Stimulated activated naive CD8-positive, alpha-beta T cell treated with anti-CD3 and anti-CD28 coated beads, Interleukin-15, amount 100 ng/mL, for 72 hours (primary cell): ENCODE data around the gene CFAP61.
A peak's percentile ranks its signal among the peaks of the same experiment; 100 is the strongest.
"Not testable (repeated sequence)": the region's sequence is repeated elsewhere in the genome, so short reads cannot be mapped to it uniquely, and the experiment has no call there.

ENCODE experiments used
- ATAC-seq: fragments of 150-1000 bp; cut with Tn5 transposase; 2 replicates; pipeline ENCODE4 v1.10.0; 2021; ENCODE audit warnings: mild to moderate bottlenecking, moderate library complexity
- DNase-seq, 2 donors: peaks; one replicate each; pipeline ENCODE4 v3.0.0; 2021 to 2022
- H3K27ac Mint-ChIP-seq, 2 donors: one replicate each; pipeline ENCODE4 v1.8.0; 2022; ENCODE audit warnings: mild to moderate bottlenecking in 2 of 2, mixed read lengths in 2 of 2, moderate library complexity in 2 of 2
- H3K27me3 Mint-ChIP-seq: one replicate; pipeline ENCODE4 v1.8.0; 2022; ENCODE audit warnings: mixed read lengths
- H3K4me1 Mint-ChIP-seq: one replicate; pipeline ENCODE4 v1.8.0; 2022; ENCODE audit warnings: mild to moderate bottlenecking, mixed read lengths
- H3K4me3 Mint-ChIP-seq, 2 donors: one replicate each; pipeline ENCODE4 v1.8.0; 2022; ENCODE audit warnings: mild to moderate bottlenecking in 2 of 2, mixed read lengths in 2 of 2, moderate library complexity in 1 of 2
- H3K9me3 Mint-ChIP-seq, 2 donors: one replicate each; pipeline ENCODE4 v1.8.0; 2022; ENCODE audit warnings: mixed read lengths in 2 of 2

Gene CFAP61

DNA sequence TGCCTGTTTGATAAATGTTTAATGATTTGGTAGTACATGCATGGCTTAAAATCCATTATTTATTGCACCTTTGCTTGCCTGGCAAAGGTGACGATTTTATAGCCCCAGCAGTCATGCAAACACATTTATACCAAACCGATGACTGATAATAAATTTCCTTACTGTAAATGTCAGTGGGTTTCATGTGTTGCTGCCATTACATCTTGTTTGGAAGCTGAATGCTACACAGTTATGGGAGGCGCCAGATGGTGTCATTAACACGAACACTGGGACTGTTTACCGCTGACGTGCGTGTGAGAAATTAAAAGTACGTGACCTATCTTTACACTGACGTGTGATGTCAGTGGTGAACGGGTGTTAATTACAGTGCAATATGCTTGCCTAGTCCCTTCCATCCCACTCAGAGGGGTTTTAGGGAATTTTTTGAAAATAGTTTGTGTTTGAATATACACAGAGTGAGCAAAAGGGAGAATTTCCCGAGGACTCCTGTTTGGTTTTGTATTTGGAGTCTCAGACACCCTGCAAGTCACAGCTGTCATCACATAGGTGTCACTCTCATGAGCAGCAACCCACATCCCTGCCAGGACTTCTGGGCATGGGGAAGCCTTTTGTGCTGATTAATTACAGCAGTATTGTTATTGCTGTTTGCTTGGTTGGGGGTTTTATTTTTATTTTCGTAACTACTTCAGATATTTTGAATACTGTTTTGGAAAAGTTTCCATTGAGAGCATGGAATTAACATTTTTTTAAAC is 163.8 kb downstream of the CFAP61 start:
- no peak overlapping the region for H3K27ac Mint-ChIP-seq
- peaks cover 33% of the 10 kb centered on the region for H3K27me3 Mint-ChIP-seq
- peaks cover 8 to 15% of the 10 kb centered on the region in 2 donors for H3K9me3 Mint-ChIP-seq
- no peak for ATAC-seq
- H3K4me3 Mint-ChIP-seq = no peak overlapping the region
- DNase-seq = no peak
- no peaks in the 10 kb centered on the region for H3K4me1 Mint-ChIP-seq

DNA sequence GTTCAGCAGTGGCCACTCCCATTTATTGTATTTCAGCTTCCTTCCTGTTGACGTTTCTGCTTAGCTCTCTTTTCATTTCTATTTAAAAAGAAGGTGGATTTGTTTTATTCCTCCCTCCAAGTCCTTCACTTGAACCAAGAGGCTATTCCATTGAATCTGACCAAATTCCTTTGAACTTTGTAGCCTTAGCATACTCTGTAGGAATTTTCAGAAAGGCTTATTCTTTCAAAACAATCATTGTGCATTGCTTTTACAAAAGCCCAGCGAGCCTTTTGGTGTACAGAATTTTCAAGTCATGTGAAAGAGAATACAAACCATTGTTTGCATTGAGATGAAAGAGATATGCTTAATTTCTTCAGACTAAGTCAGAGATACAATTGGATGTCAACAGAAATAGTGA is 164.6 kb downstream of the CFAP61 start:
- DNase-seq (no peak), ATAC-seq (no peak)
- Mint-ChIP-seq H3K27me3 (peaks cover 33% of the 10 kb centered on the region), H3K4me1 (no peaks in the 10 kb centered on the region), H3K9me3 (peaks cover 8 to 15% of the 10 kb centered on the region in 2 donors), H3K4me3 (no peak overlapping the region), H3K27ac (no peak overlapping the region)

DNA sequence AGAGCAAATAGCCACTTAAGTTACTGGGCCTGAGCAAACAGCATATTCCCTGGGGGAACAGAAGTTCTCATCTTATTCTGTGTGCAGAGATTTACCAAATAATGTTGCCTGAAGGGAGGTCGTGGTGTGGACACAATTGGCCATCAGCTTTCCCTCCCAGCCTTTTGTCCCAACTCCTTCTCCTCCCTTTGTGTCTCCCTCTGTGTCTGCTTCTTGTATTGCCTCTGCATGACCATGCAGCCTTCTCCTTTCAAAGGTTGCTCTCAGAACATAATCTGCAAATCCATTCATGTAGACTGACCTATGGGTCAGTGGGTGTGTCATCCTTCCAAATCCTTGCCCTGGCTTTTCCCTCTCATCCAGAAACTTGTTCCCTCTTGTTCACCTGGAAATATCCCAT is 165.3 kb downstream of the CFAP61 start:
- H3K27me3 Mint-ChIP-seq = peaks cover 33% of the 10 kb centered on the region
- DNase-seq = no peak
- H3K27ac Mint-ChIP-seq = no peak overlapping the region
- H3K4me1 Mint-ChIP-seq = no peaks in the 10 kb centered on the region
- peaks cover 8 to 15% of the 10 kb centered on the region in 2 donors for H3K9me3 Mint-ChIP-seq
- no peak for ATAC-seq
- no peak overlapping the region for H3K4me3 Mint-ChIP-seq

DNA sequence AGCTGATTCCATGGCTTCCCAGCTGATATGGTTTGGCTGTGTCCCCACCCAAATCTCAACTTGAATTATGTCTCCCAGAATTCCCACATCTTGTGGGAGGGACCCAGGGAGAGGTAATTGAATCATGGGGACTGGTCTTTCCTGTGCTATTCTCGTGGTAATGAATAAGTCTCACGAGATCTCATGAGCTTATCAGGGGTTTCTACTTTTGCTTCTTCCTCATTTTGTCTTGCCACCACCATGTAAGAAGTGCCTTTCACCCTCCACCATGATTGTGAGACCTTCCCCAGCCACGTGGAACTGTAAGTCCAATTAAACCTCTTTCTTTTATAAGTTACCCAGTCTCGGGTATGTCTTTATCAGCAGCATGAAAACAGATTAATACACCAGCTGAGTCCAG is 165.8 kb downstream of the CFAP61 start:
- peaks cover 8 to 15% of the 10 kb centered on the region in 2 donors for H3K9me3 Mint-ChIP-seq
- not testable (repeated sequence) for H3K27ac Mint-ChIP-seq, ATAC-seq, H3K4me1 Mint-ChIP-seq, DNase-seq, H3K4me3 Mint-ChIP-seq
- H3K27me3 Mint-ChIP-seq = peaks cover 36% of the 10 kb centered on the region

DNA sequence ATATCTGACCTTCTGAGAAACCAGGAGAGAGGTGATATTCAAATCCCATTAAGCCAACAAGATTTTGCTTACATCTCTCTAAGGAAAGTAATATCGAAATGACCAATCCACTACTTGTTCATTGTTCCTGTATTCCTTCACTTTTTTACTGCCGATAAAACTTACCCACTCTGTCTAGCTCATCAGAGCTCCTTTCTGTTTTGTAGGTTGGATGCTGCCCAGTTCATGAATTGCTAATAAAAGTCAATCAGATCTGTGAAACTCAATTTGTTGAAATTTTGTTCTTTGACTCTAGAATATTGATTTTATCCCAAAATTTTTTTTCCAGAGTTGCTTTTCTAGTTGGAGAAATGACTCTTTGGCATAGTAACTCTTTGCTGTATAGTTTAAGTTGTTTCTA is 166.7 kb downstream of the CFAP61 start:
- Mint-ChIP-seq H3K9me3 (peaks cover 8 to 15% of the 10 kb centered on the region in 2 donors), H3K27ac (no peak overlapping the region), H3K4me1 (no peaks in the 10 kb centered on the region), H3K4me3 (no peak overlapping the region), H3K27me3 (peaks cover 45% of the 10 kb centered on the region)
- ATAC-seq = no peak
- no peak for DNase-seq

DNA sequence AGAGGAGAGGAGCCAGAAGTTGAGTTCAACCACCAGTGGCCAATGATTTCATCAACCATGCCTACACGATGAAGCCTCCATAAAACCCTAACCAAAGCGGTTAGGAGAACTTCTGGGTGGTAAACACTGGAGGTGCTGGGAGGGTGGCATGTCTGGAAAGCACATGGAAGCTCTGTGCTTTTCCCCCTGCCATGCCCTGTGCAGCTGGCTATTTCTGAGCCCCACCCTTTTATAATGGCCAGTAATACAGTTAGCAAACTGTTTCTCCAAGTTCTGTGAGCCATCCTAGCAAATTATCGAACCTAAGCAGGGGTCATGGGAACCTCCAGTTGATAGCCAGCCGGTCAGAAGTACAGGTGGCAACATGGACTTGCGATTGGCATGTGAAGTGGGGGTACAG is 167.8 kb downstream of the CFAP61 start:
- no peak overlapping the region for H3K4me3 Mint-ChIP-seq
- H3K9me3 Mint-ChIP-seq = peaks cover 8 to 15% of the 10 kb centered on the region in 2 donors
- H3K4me1 Mint-ChIP-seq = no peaks in the 10 kb centered on the region
- no peak for ATAC-seq
- H3K27ac Mint-ChIP-seq = no peak overlapping the region
- no peak for DNase-seq
- H3K27me3 Mint-ChIP-seq = peaks cover 42% of the 10 kb centered on the region

DNA sequence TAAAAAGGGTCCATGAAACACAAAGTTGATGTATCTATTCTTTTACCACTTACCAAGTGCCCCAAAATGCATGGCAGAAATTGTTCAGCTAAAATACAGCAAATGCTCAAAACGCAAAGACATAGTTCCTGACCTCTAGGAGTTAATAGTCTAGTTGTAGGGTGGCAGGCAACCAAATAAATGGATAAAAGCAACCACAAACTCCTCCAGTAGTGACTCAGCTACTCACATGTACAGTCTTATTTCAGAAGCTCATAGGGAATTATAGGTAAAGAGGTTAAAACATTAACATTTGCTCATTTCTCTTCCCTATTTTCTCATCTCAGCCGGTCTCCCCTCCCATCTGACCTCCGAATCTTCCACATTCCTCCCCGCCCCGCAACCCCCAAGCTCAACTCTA is 171.6 kb downstream of the CFAP61 start:
- ATAC-seq = no peak
- Mint-ChIP-seq H3K4me3 (no peak overlapping the region), H3K9me3 (peaks cover 0 to 7% of the 10 kb centered on the region in 2 donors), H3K4me1 (no peaks in the 10 kb centered on the region), H3K27ac (no peak overlapping the region), H3K27me3 (peaks cover 28% of the 10 kb centered on the region)
- no peak for DNase-seq

DNA sequence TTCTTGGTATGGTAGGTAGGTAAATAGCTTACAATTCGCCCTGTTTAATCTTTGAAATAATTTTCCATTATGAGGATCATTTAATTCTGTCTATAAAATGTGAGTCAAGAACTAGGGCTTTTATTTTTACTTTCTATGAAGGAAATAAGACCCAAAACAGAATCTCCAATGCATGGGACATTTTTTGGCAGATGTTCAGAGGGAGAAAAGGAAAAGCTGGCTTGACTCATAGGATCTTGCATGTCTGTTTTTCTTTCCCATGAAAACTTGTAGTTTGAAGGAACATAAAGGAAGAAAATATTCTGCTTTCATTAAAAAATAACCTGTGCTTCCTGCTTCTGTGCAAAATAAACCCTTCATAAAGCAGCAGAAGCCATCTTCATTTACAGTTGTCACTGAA is 172.5 kb downstream of the CFAP61 start:
- Mint-ChIP-seq H3K9me3 (peaks cover 0 to 6% of the 10 kb centered on the region in 2 donors), H3K27ac (no peak overlapping the region), H3K27me3 (peaks cover 28% of the 10 kb centered on the region), H3K4me3 (no peak overlapping the region), H3K4me1 (no peaks in the 10 kb centered on the region)
- DNase-seq = no peak
- no peak for ATAC-seq

DNA sequence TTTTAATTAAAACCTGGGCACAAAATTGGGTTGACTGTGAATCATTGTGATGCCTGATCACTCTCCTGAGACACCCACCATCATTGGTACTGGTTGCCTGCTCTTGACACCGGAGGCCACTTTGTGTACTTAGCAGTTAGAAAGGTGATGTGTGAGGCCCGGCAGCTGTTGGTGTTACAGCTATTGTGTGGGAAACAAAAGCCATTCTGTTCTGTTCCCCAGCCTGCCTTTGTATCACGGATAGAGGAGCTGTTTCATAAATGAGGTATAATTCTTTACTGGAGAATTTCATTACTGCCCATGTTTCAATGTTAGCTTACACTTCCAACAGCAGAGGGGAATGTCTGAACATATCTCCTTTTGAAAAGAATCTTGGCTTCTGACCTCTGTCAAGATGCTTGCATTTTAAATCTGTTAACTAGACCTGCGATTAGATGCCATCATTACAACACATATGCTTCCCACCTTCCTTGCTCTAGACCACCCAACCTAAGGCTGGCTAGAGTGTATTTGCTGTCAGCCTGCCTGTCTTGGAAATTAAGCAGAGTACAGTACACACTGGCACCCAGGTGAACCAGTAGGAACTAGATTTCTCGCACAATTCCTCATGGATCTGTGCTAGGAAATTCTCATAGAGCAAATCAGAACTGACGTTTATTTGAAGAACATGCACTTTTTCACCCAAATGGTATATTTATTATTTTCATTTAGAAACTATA is 173.2 kb downstream of the CFAP61 start:
- no peak overlapping the region for H3K27ac Mint-ChIP-seq
- peaks cover 22% of the 10 kb centered on the region for H3K27me3 Mint-ChIP-seq
- no peak overlapping the region for H3K4me3 Mint-ChIP-seq

DNA sequence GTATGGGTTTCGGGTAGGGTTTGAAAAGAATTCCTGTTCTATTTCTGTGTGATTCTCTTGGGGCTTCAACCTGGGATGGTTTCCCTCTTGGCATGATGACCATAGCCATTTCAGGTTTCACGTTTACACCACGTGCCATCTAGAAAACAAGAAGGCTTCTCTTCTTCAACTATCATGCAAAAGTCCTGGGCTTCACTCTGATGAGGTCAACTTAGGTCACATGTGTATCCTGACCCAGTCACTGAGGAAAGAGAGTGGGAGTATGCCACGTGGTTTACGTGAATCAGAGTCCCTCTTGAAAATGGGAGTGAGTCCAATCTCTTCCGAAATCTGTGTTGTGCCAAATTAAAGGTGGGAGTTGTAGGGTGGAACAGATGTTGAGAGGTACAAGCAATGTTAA is 174.2 kb downstream of the CFAP61 start:
- no peak for ATAC-seq
- Mint-ChIP-seq H3K4me3 (no peak overlapping the region), H3K4me1 (no peaks in the 10 kb centered on the region), H3K9me3 (peaks cover 0 to 6% of the 10 kb centered on the region in 2 donors), H3K27me3 (peaks cover 18% of the 10 kb centered on the region), H3K27ac (no peak overlapping the region)
- no peak for DNase-seq

More for the DNA sequence above, 173.2 kb downstream of the CFAP61 start:
- no peak for DNase-seq
- no peak for ATAC-seq
- Mint-ChIP-seq H3K4me1 (no peaks in the 10 kb centered on the region), H3K9me3 (peaks cover 0 to 6% of the 10 kb centered on the region in 2 donors)

DNA sequence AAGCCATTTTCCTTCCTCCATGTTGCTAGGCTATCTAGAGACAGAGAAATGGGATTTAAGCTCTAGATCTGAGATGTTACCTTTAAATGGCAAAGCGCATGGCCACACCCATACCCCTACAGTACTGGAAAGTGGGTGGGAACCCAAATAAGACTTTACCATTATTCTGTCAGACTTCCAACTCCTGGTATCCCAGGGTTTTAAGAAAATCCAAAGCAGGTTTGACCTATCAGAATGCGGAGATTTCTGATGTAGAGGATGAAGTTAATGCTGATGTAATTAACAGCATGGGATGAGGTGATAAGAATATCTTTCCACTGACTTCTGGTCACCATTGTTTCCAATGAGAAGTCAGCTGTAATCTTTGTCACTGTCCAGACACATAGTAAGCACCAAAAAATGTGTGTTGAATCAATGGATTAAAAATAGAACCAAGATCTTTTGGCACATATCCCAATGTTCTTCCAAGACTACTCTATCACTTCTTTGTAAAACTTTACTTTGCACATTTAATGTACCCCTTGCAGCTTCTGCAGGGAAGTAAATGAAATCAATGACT is 174.8 kb downstream of the CFAP61 start:
- peaks cover 18% of the 10 kb centered on the region for H3K27me3 Mint-ChIP-seq
- no peaks in the 10 kb centered on the region for H3K4me1 Mint-ChIP-seq
- H3K4me3 Mint-ChIP-seq = no peak overlapping the region
- DNase-seq (no peak), ATAC-seq (no peak)
- H3K27ac Mint-ChIP-seq = no peak overlapping the region
- peaks cover 0 to 6% of the 10 kb centered on the region in 2 donors for H3K9me3 Mint-ChIP-seq

DNA sequence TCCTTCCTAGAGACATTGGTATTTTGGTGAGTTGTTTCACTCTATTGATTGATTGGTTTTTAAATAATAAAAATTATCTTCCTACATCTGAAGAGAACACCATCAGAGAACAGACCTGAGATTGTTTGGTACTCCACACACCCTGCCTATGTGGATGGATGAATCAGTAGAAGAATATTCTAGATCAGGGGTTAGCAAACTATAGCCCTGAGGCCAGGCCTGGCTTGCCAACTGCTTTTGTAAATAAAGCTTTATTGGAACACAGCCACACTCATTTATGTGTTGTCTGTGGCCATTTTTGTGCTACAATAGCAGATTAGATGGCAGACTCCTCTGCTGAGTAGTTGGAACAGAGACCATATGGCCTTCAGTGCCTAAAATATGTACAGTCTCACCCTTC is 176.0 kb downstream of the CFAP61 start:
- DNase-seq (no peak), ATAC-seq (no peak)
- H3K27me3 Mint-ChIP-seq = peaks cover 12% of the 10 kb centered on the region
- no peak overlapping the region for H3K27ac Mint-ChIP-seq
- no peaks in the 10 kb centered on the region for H3K4me1 Mint-ChIP-seq
- H3K4me3 Mint-ChIP-seq = no peak overlapping the region
- peaks cover 0 to 6% of the 10 kb centered on the region in 2 donors for H3K9me3 Mint-ChIP-seq

DNA sequence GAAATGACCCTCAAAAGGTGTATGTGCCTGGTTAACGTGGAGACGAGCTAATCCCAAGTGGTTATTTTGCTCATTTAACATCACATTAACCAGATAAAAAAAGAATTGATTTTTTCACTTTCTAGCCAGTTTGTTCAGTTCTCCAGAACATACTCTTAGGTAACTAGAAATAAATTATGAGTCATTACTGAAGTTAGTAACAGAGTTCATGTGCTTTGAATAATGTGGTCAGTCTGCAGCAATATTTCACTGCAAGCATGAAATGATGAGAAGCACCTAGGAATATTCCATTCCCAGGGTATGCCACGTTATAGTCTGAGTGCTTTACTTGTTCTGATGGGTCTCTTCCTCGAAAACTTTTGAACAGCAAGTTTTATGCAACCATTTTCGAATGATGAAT is 177.3 kb downstream of the CFAP61 start:
- ATAC-seq = no peak
- no peak for DNase-seq
- Mint-ChIP-seq H3K27me3 (no peaks in the 10 kb centered on the region), H3K4me3 (no peak overlapping the region), H3K4me1 (no peaks in the 10 kb centered on the region), H3K9me3 (peaks cover 0 to 6% of the 10 kb centered on the region in 2 donors), H3K27ac (no peak overlapping the region)

DNA sequence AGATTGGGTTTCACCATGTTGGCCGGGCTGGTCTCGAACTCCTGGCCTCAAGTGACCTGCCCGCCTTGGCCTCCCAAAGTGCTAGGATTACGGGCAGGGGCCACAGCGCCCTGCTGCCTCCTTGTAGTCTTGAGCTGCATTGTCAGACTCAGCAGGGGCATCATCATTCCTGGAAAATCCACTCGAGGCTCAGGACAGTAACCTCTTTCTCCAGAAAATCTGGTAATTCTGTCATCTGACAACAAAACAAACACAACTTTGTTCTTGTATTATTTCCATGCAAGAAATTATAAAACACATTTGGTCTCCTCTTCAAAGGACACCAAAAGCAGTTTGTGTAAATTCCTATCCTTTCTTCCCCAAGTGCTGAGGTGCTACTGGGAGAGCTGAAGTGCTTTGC is 178.4 kb downstream of the CFAP61 start:
- Mint-ChIP-seq H3K4me3 (no peak overlapping the region), H3K9me3 (peaks cover 0 to 6% of the 10 kb centered on the region in 2 donors), H3K27ac (no peak overlapping the region), H3K4me1 (no peaks in the 10 kb centered on the region), H3K27me3 (no peaks in the 10 kb centered on the region)
- ATAC-seq (no peak), DNase-seq (no peak)

DNA sequence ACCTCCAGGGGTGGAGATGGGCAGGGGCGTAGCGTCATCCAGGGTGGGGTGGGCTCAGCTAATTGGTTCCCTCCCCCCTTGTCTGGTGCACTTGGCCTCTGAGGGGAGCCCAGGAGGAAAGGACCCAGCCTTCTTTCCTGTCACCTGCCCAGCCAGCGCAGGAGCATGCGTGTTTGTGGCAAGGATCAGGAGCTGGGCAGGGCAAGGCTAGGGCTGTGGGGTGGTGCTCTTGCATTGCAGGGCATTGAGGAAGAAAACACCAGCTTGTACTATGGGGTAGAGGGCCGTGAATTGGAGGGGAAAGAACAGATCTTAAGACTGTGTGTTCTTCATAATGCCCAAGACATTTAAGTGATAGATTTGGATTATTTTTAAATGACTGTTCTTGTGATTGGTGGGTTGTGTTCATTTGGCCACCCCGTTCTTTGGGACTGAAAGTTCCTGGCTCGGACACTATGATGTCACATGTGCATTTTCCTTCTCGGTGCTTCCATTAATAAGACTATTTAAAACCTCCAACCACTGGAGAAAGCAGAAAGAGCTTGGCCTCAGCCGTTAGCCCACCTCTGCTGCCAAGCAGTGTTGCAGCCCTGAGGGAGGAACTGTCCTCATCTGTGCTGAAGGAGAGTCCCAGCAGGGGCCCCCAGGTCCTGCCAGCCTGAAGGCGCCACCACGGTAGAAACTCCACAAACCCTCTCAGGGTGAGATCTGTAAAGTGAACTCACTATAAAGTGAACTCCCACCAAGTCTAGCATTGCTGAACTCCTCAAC is 179.4 kb downstream of the CFAP61 start:
- Mint-ChIP-seq H3K27ac (peak overlapping the region in 1 of 2 donors; percentile 37), H3K27me3 (no peaks in the 10 kb centered on the region), H3K4me3 (no peak overlapping the region), H3K9me3 (peaks cover 0 to 3% of the 10 kb centered on the region in 2 donors), H3K4me1 (no peaks in the 10 kb centered on the region)
- ATAC-seq (no peak), DNase-seq (no peak)
